ENCODE results near the gene DLX3. TPM values are rescaled to one million over a fixed set of nuclear protein-coding genes. Genes with fewer than 3 reads are reported as not detected.

Gene DLX3
- polyA plus RNA-seq, 2 of the 4 experiments (the other 2 are of a cell fraction) = 0.17 TPM; not detected in 1

DNA sequence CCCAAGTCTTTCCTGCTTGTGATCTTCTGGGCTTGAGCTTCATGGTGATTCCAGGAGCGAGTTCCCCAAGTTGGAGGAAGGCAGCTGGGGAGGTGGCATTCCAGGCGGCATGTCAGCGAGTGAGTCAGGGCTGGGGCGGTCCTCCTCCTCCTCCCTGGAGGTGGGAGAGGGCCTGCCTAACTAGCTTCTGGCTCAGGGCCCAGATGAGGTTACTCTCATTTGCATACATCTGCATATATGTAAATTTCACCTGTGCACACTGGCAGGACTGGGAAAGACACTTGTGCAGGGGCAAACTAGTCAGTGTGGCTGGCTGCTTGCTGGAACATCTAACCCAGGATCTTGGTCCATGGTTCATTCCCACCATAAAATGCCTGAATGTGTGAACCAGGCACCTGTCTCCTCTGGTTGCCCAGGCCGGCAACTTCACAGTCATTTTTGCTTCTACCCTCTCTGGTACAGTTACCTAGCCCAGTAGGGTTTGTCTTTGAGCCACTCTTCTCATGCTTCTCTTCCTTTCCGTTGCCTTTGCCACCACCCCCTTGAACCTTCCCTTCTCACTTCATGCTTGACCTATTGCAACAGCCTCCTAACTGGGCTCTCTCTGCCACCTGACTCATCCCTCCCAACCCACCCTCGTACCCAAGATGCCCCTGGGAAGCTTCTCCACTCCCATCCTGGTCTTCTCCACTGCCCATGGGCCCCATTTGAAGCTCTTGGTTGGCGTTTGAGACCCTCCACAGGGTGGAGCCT is 35.7 kb downstream of the DLX3 start:
- Histone ChIP-seq H3K27ac (no peak overlapping the region; a peak in 1 of 6 replicates), H3K4me3 (no peak overlapping the region), H3K4me2 (peak overlapping the region; percentile 29; the same call in 2 of the 3 replicates), H3K9me3 (no peaks in the 10 kb centered on the region), H3K4me1 (peaks cover 10% of the 10 kb centered on the region)
- CTCF ChIA-PET = interaction anchor here (1.0 to 82.2 kb wide), 4 partner anchors 9 to 38 kb away, joined by 3 to 2613 read pairs (median 40); no protein-coding TSS in a partner anchor
- FAIRE-seq (no peak), DNase-seq (ENCODE audit: low read depth in 1 of 2, low spot score in 1 of 2) (peak in 1 of 2 experiments; percentile 27), ATAC-seq (peak; percentile 11 to 38; a peak in 2 of 6 replicates)
- 68% methylated on average over 7 of the region's 8 CpGs for WGBS (ENCODE audit: missing lambda C conversion rate)
- TF ChIP-seq SMC3 (IDR thresholded peaks at IDR 0.05) = no peak
- no peak for TF ChIP-seq SREBF2 (IDR thresholded peaks at IDR 0.05)
- TF ChIP-seq GATA3 (IDR thresholded peaks at IDR 0.05; ENCODE audit: borderline replicate concordance) = no peak
- TF ChIP-seq RCOR1 (IDR thresholded peaks at IDR 0.05; ENCODE audit: low read depth, low read length) = no peak
- TF ChIP-seq KDM5A (IDR thresholded peaks at IDR 0.05) = no peak
- no peak for TF ChIP-seq CEBPB (IDR thresholded peaks at IDR 0.05)
- no peak for TF ChIP-seq POLR2AphosphoS2 (conservative IDR thresholded peaks at IDR 0.05; ENCODE audit: low read length)
- no peak for TF ChIP-seq RFX5 (IDR thresholded peaks at IDR 0.05)
- TF ChIP-seq, protein P1, sequence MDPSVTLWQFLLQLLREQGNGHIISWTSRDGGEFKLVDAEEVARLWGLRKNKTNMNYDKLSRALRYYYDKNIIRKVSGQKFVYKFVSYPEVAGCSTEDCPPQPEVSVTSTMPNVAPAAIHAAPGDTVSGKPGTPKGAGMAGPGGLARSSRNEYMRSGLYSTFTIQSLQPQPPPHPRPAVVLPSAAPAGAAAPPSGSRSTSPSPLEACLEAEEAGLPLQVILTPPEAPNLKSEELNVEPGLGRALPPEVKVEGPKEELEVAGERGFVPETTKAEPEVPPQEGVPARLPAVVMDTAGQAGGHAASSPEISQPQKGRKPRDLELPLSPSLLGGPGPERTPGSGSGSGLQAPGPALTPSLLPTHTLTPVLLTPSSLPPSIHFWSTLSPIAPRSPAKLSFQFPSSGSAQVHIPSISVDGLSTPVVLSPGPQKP (IDR thresholded peaks at IDR 0.05; ENCODE audit: low read depth, low read length) = no peak
- TF ChIP-seq, protein P2, sequence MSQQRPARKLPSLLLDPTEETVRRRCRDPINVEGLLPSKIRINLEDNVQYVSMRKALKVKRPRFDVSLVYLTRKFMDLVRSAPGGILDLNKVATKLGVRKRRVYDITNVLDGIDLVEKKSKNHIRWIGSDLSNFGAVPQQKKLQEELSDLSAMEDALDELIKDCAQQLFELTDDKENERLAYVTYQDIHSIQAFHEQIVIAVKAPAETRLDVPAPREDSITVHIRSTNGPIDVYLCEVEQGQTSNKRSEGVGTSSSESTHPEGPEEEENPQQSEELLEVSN (IDR thresholded peaks at IDR 0.05; ENCODE audit: borderline replicate concordance, low read depth) = no peak
- TF ChIP-seq HOXA7 (CRISPR knock-in tag; IDR thresholded peaks at IDR 0.05) = no peak
- TF ChIP-seq, protein P3, sequence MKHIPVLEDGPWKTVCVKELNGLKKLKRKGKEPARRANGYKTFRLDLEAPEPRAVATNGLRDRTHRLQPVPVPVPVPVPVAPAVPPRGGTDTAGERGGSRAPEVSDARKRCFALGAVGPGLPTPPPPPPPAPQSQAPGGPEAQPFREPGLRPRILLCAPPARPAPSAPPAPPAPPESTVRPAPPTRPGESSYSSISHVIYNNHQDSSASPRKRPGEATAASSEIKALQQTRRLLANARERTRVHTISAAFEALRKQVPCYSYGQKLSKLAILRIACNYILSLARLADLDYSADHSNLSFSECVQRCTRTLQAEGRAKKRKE (CRISPR knock-in tag; IDR thresholded peaks at IDR 0.05; ENCODE audit: low read depth) = no peak
- TF ChIP-seq RNF2 (IDR thresholded peaks at IDR 0.05; ENCODE audit: borderline replicate concordance, low read depth) = no peak
- POLR2A ChIA-PET = interaction anchor here (0.9 kb wide), 1 partner anchor 9 kb away, joined by 3 read pairs; no protein-coding TSS in a partner anchor

DNA sequence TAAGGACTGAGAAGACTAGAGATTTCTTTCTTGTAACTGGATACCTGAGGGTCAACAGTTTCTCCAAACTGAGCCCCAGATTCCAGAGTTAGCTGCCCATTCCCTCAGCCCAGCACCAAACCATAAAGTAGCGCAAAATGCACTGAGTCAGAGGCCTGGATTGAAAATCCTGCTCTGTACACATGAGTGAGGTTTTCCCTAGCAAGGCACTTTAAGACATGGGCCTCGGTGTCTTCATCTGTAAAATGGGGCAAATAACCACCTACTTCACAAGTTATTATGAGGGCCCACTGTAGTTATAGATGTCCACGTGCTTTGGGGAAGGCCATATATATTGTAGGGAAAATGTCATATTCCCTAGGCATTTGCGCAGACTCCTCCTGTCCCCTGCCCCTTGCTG is 36.3 kb downstream of the DLX3 start:
- FAIRE-seq (peak; percentile 13), DNase-seq (ENCODE audit: low read depth in 1 of 2, low spot score in 1 of 2) (no peak), ATAC-seq (no peak)
- H3K4me1 ChIP-seq = peaks cover 10% of the 10 kb centered on the region
- H3K9me3 ChIP-seq = no peaks in the 10 kb centered on the region
- no peak overlapping the region for H3K27ac ChIP-seq
- H3K4me2 ChIP-seq = 0 out of 3 replicates have a peak overlapping the region, but pooled peaks have one; percentile 29
- TF ChIP-seq, protein P4, sequence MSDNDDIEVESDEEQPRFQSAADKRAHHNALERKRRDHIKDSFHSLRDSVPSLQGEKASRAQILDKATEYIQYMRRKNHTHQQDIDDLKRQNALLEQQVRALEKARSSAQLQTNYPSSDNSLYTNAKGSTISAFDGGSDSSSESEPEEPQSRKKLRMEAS (IDR thresholded peaks at IDR 0.05) = no peak
- TF ChIP-seq, protein P5, sequence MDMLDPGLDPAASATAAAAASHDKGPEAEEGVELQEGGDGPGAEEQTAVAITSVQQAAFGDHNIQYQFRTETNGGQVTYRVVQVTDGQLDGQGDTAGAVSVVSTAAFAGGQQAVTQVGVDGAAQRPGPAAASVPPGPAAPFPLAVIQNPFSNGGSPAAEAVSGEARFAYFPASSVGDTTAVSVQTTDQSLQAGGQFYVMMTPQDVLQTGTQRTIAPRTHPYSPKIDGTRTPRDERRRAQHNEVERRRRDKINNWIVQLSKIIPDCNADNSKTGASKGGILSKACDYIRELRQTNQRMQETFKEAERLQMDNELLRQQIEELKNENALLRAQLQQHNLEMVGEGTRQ (IDR thresholded peaks at IDR 0.05) = no peak
- no peak for TF ChIP-seq EHMT2 (IDR thresholded peaks at IDR 0.05; ENCODE audit: low read depth)
- no peak for TF ChIP-seq RAD21 (conservative IDR thresholded peaks at IDR 0.05 in 1 of 2, IDR thresholded peaks at IDR 0.05 in 1 of 2)
- TF ChIP-seq, protein P6, sequence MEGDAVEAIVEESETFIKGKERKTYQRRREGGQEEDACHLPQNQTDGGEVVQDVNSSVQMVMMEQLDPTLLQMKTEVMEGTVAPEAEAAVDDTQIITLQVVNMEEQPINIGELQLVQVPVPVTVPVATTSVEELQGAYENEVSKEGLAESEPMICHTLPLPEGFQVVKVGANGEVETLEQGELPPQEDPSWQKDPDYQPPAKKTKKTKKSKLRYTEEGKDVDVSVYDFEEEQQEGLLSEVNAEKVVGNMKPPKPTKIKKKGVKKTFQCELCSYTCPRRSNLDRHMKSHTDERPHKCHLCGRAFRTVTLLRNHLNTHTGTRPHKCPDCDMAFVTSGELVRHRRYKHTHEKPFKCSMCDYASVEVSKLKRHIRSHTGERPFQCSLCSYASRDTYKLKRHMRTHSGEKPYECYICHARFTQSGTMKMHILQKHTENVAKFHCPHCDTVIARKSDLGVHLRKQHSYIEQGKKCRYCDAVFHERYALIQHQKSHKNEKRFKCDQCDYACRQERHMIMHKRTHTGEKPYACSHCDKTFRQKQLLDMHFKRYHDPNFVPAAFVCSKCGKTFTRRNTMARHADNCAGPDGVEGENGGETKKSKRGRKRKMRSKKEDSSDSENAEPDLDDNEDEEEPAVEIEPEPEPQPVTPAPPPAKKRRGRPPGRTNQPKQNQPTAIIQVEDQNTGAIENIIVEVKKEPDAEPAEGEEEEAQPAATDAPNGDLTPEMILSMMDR (IDR thresholded peaks at IDR 0.05) = no peak
- TF ChIP-seq EHF (CRISPR knock-in tag; IDR thresholded peaks at IDR 0.05) = no peak
- no peak for TF ChIP-seq ZC3H11A (IDR thresholded peaks at IDR 0.05)
- TF ChIP-seq, protein P7, sequence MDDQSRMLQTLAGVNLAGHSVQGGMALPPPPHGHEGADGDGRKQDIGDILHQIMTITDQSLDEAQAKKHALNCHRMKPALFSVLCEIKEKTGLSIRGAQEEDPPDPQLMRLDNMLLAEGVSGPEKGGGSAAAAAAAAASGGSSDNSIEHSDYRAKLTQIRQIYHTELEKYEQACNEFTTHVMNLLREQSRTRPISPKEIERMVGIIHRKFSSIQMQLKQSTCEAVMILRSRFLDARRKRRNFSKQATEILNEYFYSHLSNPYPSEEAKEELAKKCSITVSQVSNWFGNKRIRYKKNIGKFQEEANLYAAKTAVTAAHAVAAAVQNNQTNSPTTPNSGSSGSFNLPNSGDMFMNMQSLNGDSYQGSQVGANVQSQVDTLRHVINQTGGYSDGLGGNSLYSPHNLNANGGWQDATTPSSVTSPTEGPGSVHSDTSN (IDR thresholded peaks at IDR 0.05) = no peak
- TF ChIP-seq CHD4 (IDR thresholded peaks at IDR 0.05; ENCODE audit: borderline replicate concordance) = no peak
- TF ChIP-seq HOXA7 (CRISPR knock-in tag; IDR thresholded peaks at IDR 0.05) = no peak
- TF ChIP-seq HOXB5 (CRISPR knock-in tag; IDR thresholded peaks at IDR 0.05) = no peak
- WGBS (ENCODE audit: missing lambda C conversion rate) = 82% methylated on average over 4 of the region's 4 CpGs
- H3K4me3 ChIP-seq = no peak overlapping the region
- ChIA-PET CTCF (interaction anchor here (1.0 to 82.2 kb wide), 4 partner anchors 10 to 39 kb away, joined by 3 to 2613 read pairs (median 40); no protein-coding TSS in a partner anchor), POLR2A (no interaction called here)

Measured in A549 (cell line).